Mesenteric fat pad (tissue), 1 donor: ENCODE results near the gene KLRF2. TPM values are rescaled to one million over a fixed set of nuclear protein-coding genes. Genes with fewer than 3 reads are reported as not detected.

Source experiments
- DNase-seq: peaks from one replicate; pipeline ENCODE4 v3.0.0-alpha.2; 2020; ENCODE audit warnings: low spot score
- total RNA-seq: library from RNA; stranded (reverse); fragmentation: NEBNext Ultra II Directional; extraction: Animal tissue kit (Norgen Biotek cat#: 25700); gene quantifications from one replicate; pipeline ENCODE4 v1.2.1, GENCODE V29; 2021
- donor health status: DM: yes; HTN: yes; CAD: no.

The KLRF2 gene
- total RNA-seq, 1 donor from 2014 or later = not detected

DNA sequence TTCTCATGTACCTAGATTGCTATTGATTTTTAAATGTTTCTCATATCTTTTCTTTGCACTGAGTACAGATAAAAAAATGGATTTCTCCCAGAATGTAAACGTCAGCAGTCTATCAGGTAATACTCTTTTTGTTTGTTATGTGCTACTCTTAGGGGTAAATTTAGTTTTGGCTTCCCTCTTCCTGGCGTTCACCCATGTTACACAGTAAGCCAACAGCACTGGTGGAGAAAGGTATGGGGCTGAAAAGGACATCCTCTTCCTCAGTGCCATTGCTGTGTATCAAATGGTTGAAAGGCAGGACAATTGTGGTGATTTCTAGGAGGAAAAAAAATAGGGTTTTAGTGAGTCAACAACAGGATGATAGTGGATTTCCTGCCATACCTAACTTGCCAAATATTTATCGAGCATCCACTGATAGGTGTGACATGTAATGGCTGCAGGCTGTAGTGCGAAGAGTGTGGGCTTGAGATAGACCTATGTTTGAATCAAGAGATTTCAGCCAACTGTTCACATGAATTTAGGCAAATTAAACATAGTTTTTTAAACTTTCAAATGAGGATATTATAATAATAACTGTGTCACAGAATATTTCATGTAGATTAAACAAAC lies 7.5 kb downstream of the KLRF2 start:
- no peak for DNase-seq

DNA sequence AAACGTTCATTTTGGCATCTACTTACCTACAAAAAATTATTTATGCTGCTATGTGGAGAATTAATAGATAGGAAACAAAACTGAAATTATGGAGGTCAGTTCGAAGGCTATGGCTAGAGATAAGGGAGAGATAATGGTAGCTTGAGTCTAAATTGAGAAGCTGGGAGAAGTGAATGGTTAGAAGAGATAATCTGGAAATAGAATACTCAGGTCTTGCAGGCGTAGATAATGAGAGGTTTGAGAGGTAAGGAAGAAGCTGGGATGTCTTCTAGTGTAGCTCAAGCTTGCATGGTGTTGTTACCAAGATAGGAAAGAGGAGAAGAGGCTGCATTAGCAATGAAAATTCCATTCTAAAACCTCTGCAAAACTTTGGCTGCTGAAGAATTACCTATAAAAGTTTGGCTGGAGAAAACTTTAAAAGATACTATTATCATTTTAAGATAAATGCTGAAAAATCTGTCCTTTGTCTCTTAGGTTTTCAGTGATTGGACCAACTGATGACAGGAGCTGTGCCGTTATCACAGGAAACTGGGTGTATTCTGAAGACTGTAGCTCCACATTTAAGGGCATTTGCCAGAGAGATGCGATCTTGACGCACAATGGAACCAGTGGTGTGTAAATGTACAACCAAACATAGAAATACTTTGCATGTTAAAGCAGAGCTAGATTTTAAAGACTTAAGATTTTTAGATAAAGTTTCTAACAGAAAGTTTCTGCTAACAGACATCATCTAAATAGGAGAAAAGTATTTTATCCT lies 14.1 kb downstream of the KLRF2 start:
- DNase-seq = no peak

DNA sequence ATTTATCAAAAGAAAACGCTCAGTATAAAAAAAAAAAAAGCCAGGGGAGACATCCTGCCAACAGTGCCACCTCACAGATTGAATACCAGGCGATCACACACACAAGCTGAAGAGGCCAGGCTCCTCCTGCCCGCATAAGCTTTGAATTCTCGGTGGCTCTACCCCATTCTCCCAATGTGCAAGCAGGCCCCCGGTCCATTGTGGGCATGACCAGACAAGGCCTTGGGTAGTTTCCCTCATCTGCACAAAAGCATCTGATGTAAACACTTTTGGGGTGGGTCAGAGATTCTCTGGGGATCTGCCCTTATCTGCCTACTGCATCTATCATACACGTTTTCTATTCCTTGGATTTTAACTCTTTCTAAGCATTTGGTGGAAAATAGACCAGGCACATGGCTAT lies 16.2 kb downstream of the KLRF2 start:
- DNase-seq = no peak

DNA sequence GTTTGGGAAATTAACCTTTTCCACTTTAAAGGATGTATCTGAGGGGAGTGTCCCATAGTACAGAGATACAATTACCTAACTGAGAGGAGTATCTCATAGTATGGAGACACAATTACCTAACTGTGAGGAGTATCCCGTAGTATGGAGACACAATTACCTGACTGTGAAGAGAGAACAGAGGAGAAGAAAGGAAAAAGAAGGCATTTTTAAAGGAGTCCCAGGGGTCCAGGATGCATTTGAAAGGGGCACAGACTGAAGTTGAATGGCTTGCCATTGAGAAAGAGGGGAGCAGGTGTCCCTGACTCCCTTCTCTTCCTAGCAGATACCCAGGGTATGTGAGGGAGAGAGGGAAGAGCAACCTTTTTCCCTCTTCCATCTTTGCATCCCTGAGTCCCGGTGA lies 17.9 kb downstream of the KLRF2 start:
- no peak for DNase-seq

DNA sequence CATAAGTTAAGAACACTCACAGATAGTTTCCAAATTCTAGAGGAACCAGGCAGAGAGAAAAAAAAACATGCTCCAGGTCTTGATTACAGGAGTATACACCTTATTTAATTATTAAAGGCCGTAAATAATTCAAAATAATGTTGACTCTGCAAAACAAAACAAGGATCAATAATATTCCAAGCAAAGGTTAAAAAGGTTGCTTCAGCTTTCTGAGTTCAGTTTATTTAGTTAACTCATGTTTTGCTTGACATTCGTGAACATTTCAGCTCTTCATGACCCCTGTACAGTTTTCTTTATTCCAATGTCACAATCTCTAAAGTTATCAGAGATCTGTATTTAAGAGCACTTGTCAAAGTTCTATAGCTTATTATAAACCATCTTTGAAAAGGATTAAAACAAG lies 19.6 kb downstream of the KLRF2 start:
- no peak for DNase-seq

DNA sequence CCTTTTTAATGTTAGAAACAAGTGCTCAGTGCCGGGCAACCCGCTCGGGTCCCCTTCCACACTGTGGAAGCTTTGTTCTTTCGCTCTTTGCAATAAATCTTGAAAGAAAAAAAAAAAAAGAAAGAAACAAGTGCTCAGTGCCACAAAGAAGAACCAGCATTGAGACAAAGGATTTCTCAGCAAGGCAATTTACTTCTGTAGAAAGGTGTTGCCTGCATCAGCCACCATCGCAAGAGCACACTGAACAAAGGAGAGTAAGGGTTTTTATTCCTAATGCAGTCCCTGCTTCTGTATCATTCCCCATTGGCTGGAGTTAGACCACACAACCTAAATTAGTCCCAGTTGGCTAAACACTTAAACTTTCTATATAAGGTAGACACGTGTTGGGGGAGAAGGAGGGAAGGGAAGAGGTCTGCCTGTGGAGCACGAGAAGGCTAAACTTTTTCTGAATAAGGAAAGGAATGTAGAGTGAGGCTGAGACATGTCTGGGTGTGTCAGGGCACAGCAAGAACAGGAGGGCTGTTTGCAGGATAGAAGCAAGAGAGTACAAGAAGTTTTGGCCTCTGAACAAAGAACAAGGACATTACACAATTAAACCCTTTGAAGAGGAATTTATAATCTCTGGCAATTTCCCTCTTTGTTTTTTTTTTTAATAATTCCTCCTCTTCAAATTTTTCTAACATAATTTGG lies 21.4 kb downstream of the KLRF2 start:
- DNase-seq = no peak

DNA sequence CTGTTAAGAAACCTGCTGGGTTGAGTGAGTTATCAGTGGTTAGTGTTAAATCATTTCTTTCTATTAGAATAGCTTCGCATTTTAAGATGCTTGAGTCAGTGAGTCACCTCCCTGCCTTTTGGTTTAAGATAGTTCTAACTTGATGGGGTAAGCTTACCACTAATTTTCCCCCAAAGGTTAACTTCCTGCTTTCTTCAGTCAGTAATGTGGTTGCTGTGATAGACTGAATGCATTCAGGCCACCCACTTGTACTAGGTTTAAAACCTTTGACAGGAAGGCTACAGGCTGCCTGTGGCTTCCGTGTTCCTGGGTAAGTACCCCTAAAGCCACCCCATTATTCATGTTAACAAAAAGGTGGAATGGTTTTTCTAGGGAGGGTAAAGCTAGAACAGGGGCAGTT lies 25.6 kb downstream of the KLRF2 start:
- no peak for DNase-seq

DNA sequence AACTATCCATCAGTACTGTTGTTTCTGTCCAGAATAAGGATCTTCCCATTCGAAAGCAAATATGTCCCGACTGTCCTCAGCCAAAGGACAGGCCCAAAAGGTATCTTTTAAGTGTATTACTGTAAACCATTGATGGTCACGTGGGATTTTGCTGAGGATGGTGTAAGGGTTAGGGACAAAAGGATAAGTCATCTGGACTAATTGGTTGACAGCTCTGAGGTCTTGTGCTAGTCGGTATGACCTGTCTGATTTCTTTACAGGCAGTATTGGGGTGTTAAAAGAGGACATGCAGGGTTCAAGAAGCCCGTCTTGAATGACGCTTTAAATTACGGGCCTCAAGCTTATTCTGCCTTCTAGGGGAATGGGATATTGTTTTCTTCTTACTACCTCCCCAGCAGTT lies 26.5 kb downstream of the KLRF2 start:
- DNase-seq = no peak

DNA sequence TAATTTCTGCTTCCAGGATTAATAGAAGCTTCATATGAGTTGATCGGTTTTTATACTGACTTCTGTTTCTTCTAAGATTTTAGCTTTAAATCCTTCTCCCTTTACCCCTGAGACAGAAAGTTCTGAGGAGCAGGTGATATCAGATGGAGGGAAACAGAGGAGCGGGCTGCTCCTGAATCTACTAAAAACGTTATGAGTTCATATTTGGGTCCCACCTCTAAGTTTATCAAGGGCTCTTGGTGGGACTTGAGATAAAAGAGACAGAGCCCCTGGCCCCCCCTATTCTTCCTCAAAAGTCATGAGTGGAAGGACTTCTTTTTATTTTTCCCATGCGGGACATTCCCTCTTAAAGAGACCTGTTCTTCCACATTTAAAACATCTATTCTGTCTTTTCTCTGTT lies 27.1 kb downstream of the KLRF2 start:
- DNase-seq = no peak

DNA sequence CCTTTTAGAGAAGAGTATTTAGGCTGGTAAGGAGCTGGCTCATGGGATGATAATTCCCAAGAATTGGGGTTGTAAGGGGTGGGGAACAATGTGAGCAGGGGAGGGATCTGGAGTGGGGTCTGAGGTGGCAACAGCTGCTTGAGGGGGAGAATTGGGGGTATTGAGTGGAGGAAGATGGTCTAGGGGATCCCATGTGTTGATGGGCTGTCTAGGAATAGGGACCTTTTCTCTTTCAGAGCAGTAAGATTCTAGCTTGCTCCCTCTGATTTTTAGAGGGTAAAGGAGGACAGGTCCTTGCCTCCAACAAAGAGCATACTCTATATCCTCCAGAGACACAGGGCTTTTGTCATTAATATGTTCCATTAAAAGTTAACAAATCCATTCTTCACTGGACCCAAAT lies 28.4 kb downstream of the KLRF2 start:
- no peak for DNase-seq

DNA sequence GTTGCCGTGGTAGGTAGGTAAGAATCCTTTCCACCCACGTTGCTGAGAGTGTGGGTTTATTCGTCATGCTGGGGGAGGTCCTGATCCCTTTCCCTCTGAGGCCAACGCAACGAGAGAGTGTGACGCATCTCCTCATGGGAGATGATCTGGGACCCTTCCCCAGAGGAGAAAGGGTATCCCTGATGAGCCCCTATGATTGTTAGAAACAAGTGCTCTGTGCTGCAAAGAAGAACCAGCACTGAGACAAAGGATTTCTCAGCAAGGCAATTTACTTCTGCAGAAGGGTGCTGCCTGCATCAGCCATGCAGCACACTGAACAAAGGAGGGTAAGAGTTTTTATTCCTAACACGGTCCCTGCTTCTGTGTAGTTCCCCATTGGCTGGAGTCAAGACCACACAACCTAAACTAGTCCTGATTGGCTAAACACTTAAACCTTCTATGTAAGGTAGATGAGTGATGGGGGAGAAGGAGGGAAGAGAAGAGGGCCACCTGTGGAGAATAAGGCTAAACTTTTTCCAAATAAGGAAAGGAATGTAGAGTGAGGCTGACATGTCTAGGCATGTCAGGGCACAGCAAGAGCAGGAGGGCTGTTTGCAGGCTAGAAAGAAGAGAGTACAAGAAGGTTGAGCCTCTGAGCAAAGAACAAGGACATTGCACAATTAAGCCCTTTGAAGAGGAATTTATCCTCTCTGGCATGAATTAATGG lies 29.6 kb downstream of the KLRF2 start:
- no peak for DNase-seq

DNA sequence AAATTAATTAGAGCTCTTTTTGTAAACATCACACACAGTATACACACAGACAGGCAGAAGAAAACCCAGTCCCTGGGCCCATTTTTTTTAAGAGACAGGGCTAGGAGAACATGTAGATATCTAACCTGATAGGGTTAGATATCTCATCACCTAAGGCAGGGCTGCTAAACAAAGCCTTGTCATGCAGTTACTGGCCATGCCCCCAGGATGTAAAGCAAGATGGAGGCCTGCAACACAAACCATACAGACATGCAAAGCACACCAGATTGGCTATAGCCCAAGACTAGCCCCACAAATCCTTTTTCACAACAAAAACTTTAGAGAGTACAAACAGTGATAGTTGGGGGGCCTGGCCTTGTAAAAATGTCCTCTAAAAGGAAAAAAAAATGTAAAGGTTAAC lies 30.4 kb downstream of the KLRF2 start:
- DNase-seq = no peak

DNA sequence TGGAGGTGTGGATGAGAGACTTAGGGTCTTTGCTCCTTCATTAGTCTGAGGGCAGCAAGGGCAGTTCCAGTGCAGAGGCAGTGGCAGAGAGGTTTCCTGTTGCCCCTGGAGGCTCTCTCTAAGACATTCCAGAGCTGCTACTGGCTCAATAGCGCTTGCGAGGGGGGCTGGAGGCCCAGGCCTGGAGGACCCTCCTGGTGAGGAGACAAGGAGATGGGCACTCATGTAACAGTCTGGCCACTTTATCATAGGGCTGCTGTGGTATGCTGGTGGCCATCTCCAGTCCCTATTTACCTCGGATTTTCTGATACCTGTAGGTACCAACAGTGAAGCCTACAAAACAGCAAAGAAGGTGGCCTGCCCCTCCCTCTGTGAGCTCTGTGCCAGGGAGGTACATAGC lies 38.2 kb downstream of the KLRF2 start:
- no peak for DNase-seq

DNA sequence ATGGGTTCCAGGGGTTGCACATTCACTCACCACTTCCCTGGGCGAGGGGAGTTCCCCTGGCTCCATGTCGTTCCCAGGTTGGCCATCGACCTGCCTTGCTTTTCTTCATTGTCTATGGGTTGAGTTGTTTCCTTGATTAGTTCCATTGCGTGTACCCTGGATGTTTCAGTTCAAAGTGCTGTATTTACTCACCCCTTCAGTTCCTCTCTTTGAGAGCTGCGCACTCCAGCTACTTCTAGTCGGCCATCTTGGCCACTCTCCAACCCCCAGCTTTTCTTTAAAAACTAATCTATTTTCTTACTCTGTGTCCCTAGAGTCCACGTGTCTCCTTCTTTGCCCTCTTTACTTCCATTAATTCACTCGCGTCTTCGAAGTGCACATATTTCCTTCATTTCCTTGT lies 39.2 kb downstream of the KLRF2 start:
- DNase-seq = no peak

DNA sequence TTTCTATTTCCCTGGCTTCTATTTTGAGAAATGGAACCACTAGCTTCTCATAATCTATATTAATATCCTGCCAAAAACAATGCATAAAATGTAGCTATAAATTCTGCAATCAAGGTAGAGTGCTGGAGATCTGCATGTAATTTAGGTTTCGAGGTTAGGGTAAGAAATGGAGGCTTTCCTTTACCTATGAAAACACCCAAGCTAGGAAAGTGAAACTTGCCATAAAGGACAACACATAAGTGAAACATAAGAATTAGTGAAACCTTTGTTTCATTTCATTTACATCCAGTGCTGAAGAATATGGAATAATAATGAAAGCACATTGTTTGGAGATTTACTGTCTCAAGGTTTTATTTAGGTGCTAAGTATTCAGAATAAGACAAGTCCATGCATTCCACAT lies 41.1 kb downstream of the KLRF2 start:
- DNase-seq = no peak

DNA sequence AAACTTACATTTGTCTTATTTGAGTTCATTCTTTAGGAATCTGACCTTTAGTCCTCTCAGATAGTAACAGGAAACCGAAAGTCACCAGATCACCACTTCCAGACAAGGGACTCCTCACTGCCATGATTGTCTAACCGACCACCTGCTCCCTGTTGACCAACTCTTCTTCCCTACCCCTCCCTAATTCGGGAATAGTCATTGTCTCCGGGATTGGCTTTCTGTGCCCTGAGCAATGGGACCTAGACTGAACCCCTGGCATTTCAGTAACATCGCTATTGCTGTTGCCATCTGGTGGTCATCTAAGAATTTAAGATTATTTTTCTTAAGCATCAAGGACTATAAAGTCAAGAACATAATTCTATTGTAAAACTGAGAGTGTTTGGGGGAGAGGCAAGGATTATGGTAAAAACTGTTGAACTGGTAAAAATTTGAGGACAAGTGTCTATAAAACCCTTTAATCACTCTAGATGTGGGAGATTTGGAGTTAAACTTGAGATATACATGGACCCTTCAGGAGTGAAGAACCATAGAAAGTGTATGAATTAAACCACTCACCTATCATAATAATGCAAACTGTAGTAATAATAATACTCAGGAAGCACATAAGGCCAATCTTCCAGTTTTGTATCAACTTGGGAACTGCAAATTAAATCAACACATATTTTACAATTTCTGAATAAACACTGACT lies 44.6 kb downstream of the KLRF2 start:
- no peak for DNase-seq

DNA sequence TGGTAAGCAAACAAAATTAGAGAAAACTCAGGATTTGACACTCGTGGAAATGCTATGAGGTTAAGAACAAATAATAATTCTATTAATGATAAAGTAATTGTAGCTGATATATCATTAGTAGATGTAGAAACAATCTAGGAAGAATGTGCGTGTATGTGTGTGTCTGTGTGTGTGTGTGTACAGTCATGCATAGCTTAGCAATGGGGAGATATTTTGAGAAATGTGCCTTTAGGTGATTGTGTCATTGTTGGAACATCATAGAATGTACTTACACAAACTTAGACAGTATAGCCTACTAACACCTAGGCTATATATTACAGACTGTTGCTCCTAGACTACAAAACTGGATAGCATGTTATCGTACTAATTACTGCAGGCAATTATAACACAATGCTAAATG lies 45.6 kb downstream of the KLRF2 start:
- DNase-seq = no peak

DNA sequence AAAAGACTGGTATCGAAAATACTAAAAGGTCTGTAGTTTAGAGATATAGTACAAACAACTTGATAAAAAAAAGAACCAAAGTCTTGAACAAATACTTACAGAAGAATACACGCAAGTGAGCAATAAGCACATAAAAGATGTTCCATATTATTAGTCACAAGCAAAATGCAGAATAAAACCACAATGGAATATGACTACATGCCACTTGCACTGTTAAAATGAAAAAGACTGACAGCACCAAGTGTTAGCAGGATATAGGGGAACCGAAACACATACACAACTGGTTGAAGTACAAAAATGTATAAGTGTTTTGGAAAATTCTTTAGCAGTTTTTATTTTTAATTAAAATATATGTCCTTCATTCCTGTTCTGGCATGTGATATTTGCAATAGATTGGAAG lies 47.3 kb downstream of the KLRF2 start:
- no peak for DNase-seq

DNA sequence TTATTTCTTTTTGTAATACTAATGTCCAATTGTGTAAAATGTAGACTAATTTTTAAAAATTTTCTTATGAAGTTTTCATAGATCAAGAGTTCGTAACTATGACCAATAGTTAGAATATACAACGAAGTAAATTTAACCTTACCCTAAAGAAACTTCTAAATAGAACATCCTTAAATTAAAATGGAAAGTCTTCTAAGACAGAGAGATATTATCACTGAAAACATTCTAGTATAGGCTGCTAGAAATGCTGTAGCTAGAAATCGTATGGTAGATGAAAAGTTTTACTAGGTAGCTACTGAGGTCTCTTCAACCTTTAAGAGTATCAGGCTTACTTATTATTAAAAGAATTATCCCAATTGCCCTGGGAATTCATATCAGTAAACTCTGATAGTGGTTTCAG lies 50.0 kb downstream of the KLRF2 start:
- no peak for DNase-seq

DNA sequence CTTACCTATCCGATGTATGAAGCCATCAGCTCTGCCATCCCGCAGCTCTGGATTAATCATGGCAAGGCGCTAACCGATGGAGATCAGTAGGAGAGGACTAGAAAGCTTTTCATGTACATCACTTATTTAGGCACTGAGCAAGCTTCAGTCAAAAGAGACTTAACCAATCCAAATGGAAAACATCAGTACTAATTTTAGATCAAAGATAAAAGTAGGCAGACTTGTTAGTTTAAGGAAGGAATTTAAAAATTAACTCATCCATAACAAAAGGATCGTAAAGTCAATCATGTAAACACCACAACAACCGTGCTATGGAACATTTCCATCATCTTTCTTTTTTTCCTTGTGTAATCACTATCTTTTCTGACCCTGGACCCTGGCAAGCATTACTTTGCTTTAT lies 51.0 kb downstream of the KLRF2 start, which contains the start of gene CLEC2A:
Gene CLEC2A, minus strand, starts transcription at position 101 of the 400 bp plus-strand sequence. Its CDS starts 41 bp downstream, at position 60.
- no peak for DNase-seq

DNA sequence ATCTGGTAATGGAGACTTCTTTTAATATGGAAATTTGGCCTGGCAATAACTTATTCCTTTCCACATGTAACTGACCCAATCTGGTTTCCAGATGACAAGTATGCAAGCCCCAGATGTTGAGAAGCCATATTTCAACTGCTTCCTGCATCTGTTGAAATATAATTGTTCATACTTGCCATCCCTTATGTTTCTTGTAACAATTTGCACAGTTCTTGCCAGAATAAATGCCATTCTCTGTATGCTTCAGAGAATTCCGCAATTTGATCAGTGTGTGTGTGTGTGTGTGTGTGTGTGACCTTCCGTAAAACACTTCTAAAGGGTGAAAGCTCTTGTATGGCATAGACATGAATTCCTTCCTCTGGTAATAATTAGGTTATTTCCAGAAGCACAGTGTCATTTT lies 52.7 kb downstream of the KLRF2 start:
- DNase-seq = no peak
